ENCODE measurements around the gene AIFM3.

Gene AIFM3

DNA sequence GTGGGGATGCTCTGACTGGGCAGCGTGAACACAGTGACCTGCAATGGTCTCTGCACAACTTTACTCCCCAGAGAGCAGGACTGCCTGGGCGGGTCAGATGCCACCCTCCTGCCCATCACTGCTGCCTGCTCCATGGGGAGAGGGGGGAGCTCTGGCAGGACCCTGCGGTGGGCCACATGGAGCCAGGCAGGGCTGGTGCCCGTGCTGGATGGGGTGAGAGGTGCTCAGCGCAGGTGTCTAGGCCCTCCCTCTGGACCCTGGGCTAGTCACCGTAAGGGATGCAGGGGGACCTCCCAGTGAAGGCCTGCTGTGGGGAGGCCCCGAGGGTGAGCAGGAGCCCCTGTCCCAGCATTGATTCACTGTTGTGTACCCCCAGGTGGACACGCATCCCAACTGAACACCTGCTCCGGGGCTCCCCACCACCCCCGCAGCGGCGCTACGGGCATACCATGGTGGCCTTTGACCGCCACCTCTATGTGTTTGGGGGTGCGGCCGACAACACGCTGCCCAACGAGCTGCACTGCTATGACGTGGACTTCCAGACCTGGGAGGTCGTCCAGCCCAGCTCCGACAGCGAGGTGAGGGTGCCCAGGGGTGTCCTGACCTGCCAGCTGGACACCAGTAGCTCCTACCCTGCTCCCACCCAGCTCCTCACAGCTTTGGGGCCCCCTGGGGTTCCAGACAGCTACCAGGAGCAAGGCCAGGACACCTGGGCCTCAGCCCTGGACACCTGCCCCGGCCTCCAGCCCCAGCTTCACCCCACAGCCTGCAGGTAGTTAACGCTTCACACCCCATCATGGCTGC lies 24.4 kb downstream of the AIFM3 start:
- no peak for TF ChIP-seq ZFX (IDR thresholded peaks at IDR 0.05; ENCODE audit: borderline replicate concordance)
- TF ChIP-seq CTCF (IDR thresholded peaks at IDR 0.05): no peak
- H3K27ac ChIP-seq: no peak overlapping the region

DNA sequence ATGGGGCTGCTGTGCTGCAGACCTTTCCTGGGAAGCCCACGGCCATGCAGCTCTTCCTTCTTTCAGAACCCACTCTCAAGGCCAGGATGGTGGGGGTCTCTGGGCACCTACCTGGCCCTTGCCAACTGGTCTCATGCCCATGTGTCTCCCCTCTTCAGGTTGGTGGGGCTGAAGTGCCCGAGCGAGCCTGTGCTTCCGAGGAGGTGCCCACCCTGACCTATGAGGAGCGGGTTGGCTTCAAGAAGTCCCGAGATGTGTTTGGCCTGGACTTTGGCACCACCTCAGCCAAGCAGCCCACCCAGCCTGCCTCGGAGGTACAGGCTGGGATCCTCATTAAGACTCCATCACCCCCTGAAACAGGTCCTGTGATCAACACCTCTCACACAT lies 25.0 kb downstream of the AIFM3 start:
- TF ChIP-seq ZFX (IDR thresholded peaks at IDR 0.05; ENCODE audit: borderline replicate concordance): no peak
- TF ChIP-seq CTCF (IDR thresholded peaks at IDR 0.05): no peak
- H3K27ac ChIP-seq: no peak overlapping the region

- no peak for TF ChIP-seq ZFX (IDR thresholded peaks at IDR 0.05; ENCODE audit: borderline replicate concordance)
- TF ChIP-seq CTCF (IDR thresholded peaks at IDR 0.05): no peak
- no peak overlapping the region for H3K27ac ChIP-seq
Observed at GRCh38 chr22:20992456-20993303, 25.6 kb downstream of the AIFM3 start.

DNA sequence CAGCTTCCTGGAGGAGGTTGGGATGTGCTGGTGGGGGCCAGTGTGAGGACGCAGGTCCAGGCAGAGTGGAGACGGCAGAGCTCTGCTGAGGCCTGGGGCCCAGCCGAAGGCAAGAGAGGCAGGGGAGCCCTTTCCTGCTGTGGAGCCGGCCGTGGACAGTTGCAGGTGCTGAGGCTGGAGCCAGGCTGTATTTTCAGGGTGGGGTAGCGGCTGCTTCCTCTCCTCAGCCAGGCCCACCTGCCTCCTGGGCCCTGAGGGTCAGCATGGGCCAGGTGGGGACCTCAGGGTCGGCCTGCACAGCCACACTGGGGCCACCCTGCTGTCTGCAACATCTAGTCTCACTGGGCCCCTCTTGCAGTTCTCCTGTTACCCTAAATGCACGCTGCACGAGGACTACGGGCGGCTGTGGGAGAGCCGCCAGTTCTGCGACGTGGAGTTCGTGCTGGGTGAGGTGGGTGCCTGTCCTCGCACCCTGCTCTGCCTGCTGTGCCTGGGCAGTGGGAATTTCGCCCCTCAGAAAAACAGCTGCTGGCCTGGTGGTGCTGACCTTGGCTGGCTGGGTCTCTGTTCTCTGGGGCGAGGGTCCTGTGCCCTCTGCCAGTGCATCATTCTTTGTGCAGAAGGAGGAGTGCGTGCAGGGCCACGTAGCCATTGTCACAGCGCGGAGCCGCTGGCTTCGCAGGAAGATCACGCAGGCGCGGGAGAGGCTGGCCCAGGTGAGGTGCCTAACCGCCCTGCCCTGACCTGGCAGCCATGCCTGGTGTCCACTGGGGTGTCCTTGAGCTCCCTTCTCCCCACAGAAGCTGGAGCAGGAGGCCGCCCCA lies 26.5 kb downstream of the AIFM3 start:
- TF ChIP-seq ZFX (IDR thresholded peaks at IDR 0.05; ENCODE audit: borderline replicate concordance): no peak
- no peak for TF ChIP-seq CTCF (IDR thresholded peaks at IDR 0.05)
- H3K27ac ChIP-seq: no peak overlapping the region

- TF ChIP-seq CTCF (IDR thresholded peaks at IDR 0.05) (no peak), ZFX (IDR thresholded peaks at IDR 0.05; ENCODE audit: borderline replicate concordance) (no peak)
- no peak overlapping the region for H3K27ac ChIP-seq
Observed at GRCh38 chr22:20994128-20994901, 27.3 kb downstream of the AIFM3 start.

GRCh38 chr22:20994902-20995241 lies 27.8 kb downstream of the AIFM3 start:
- TF ChIP-seq CTCF (IDR thresholded peaks at IDR 0.05) (no peak), ZFX (IDR thresholded peaks at IDR 0.05; ENCODE audit: borderline replicate concordance) (no peak)
- no peak overlapping the region for H3K27ac ChIP-seq
